Measurements from ENCODE around the gene LRRK1.

- TF ChIP-seq EZH2phosphoT487 (IDR thresholded peaks at IDR 0.05) (no peak), CTCF (IDR thresholded peaks at IDR 0.05) (no peak)
Observed at GRCh38 chr15:100890850-100891249, 28.3 kb upstream of the LRRK1 start.

All from neural progenitor cell (in vitro differentiated cells).